ENCODE measurements around the gene GRM4. TPM values are rescaled to one million over a fixed set of nuclear protein-coding genes. Genes with fewer than 3 reads are reported as not detected.

Gene GRM4
- total RNA-seq, 1 donor from 2014 or later, result 0.29 TPM

DNA sequence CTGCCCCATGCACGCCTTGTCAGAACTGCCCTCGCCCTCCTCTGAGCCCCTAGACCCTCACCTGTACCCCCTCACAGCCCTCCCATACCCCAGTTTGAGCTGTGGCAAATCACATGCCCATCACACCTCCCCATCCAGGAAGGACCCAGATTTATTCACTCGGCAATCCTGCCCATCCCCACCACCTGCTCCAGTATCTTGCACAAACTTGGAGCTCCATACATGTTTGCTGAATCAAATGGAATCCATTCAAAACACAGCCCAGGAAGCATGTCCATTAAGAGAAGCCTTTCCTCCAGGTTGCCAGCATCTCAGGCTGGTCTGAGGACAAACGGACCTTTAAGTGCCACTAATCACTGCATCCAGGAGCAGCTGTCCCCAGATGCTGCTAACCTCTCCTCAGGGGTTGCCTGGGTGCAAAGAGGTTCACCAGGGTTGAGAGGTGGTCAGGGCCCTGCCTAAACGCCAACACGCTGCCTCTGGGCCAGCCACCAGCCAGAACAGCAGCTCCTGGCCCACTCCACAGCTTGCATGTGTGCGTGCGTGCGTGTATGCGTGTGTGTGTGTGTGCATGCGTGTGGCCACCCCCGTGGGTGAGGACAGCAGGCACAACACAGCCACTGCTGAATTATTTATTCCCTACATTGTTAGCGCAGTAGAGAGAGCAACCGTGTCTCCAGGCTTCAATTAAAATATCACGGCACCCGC is 31.0 kb downstream of the GRM4 start:
- intact Hi-C loops (cut with DNase I), result no loop called here

DNA sequence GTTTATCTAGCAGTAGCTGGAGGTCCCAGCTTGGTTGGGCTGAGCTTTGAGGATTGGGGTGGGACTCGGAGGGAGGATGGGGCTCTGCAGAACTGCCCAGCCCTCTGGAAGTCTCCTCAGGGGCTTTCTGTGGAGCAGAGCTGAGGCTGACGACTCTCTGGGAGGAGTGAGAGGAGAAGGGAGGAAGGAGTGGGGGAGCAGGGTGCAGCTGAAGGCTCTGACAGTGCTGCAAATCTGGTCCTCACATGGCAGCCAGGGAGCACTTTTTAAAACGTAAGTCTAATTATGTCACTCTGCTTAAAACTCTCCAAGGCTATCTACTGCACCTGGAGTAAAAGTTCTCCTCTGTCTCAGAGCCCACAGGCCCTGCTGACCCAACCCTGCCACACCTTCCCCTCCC is 32.4 kb downstream of the GRM4 start:
- Histone ChIP-seq H3K27ac (no peak overlapping the region), H3K4me3 (no peak overlapping the region), H3K9me3 (no peaks in the 10 kb centered on the region), H3K36me3 (no peaks in the 10 kb centered on the region), H3K27me3 (peaks cover 15% of the 10 kb centered on the region), H3K4me1 (no peaks in the 10 kb centered on the region)
- DNase-seq, result no peak
- intact Hi-C loops (cut with DNase I), result no loop called here
- TF ChIP-seq, protein P1, sequence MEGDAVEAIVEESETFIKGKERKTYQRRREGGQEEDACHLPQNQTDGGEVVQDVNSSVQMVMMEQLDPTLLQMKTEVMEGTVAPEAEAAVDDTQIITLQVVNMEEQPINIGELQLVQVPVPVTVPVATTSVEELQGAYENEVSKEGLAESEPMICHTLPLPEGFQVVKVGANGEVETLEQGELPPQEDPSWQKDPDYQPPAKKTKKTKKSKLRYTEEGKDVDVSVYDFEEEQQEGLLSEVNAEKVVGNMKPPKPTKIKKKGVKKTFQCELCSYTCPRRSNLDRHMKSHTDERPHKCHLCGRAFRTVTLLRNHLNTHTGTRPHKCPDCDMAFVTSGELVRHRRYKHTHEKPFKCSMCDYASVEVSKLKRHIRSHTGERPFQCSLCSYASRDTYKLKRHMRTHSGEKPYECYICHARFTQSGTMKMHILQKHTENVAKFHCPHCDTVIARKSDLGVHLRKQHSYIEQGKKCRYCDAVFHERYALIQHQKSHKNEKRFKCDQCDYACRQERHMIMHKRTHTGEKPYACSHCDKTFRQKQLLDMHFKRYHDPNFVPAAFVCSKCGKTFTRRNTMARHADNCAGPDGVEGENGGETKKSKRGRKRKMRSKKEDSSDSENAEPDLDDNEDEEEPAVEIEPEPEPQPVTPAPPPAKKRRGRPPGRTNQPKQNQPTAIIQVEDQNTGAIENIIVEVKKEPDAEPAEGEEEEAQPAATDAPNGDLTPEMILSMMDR (IDR thresholded peaks at IDR 0.05), result no peak
- no peak for ATAC-seq

More for the DNA sequence above, 31.0 kb downstream of the GRM4 start:
- Histone ChIP-seq H3K27me3 (peaks cover 15% of the 10 kb centered on the region), H3K27ac (no peak overlapping the region), H3K36me3 (no peaks in the 10 kb centered on the region), H3K9me3 (no peaks in the 10 kb centered on the region), H3K4me3 (no peak overlapping the region), H3K4me1 (no peaks in the 10 kb centered on the region)
- DNase-seq (no peak), ATAC-seq (no peak)
- TF ChIP-seq, protein P1 (IDR thresholded peaks at IDR 0.05), result no peak

DNA sequence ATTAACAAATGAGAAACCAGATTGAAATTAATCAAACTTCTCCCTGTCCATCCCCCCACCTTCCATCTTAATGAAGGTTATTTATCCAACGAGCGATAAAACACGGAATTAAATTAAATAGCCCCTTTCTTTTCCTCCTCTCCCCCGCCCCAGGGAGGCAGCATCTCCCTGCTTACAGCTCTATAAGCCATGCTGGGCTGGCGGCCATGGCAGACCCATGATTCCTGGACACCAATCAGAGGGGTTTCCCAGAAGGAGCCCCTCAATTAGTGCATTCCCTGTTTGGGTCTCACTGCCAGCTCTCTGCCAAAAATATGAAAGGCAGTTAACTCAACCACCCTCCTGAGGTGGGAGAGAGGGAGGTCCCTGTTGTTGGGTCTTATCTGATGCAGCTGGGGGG is 33.8 kb downstream of the GRM4 start:
- DNase-seq (no peak), ATAC-seq (no peak)
- no peak overlapping the region for H3K4me3 ChIP-seq
- no peaks in the 10 kb centered on the region for H3K36me3 ChIP-seq
- H3K9me3 ChIP-seq, result no peaks in the 10 kb centered on the region
- no peaks in the 10 kb centered on the region for H3K4me1 ChIP-seq
- H3K27me3 ChIP-seq, result peaks cover 15% of the 10 kb centered on the region
- intact Hi-C loops (cut with DNase I), result no loop called here
- TF ChIP-seq, protein P1 (IDR thresholded peaks at IDR 0.05), result no peak
- H3K27ac ChIP-seq, result no peak overlapping the region

DNA sequence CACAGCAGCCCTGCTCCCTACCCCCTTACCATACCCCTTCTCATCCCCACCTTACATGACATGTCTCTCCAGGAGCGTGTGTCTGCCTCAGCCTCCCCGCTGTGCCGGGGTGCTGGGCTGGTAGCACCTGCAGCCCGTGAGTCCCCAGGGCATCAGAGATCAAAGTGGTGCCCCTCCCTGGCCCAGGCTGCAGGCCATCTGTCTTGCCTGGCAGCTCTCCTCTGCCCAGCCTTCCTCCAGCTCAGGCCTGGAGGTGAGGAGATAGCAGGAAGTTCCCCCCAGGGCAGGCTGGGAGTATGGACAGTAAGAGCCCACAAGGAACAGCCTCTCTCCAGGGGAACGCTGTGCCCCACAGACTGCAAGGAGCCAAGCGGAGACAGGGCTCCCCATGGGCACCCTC is 35.3 kb downstream of the GRM4 start:
- Histone ChIP-seq H3K4me3 (no peak overlapping the region), H3K27ac (no peak overlapping the region), H3K36me3 (no peaks in the 10 kb centered on the region), H3K27me3 (peaks cover 15% of the 10 kb centered on the region), H3K4me1 (no peaks in the 10 kb centered on the region), H3K9me3 (no peaks in the 10 kb centered on the region)
- intact Hi-C loops (cut with DNase I), result no loop called here
- DNase-seq (no peak), ATAC-seq (no peak)
- TF ChIP-seq, protein P1 (IDR thresholded peaks at IDR 0.05), result no peak

DNA sequence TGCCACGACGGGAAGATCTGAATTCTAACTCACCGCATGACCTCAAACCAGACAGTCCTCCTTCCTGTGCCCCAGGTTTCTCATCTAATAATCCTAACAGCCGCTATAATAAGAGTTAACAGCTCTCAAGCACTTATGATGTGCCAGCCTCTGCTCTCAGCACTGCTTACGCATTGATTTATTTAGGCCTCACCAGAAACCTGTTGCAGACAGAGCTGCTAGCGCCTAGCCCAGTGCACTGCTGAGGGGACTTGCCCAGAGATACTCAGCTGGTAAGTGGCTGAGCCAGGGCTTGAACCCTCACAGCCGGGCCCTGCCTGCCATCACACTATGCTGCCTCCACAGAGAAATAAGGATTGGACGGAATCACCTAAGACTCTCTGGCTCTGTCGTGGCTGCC is 37.7 kb downstream of the GRM4 start:
- ATAC-seq (no peak), DNase-seq (no peak)
- intact Hi-C loops (cut with DNase I), result no loop called here
- H3K27ac ChIP-seq, result no peak overlapping the region
- no peaks in the 10 kb centered on the region for H3K36me3 ChIP-seq
- H3K4me3 ChIP-seq, result no peak overlapping the region
- H3K4me1 ChIP-seq, result no peaks in the 10 kb centered on the region
- peaks cover 8% of the 10 kb centered on the region for H3K27me3 ChIP-seq
- no peaks in the 10 kb centered on the region for H3K9me3 ChIP-seq
- TF ChIP-seq, protein P1 (IDR thresholded peaks at IDR 0.05), result no peak

DNA sequence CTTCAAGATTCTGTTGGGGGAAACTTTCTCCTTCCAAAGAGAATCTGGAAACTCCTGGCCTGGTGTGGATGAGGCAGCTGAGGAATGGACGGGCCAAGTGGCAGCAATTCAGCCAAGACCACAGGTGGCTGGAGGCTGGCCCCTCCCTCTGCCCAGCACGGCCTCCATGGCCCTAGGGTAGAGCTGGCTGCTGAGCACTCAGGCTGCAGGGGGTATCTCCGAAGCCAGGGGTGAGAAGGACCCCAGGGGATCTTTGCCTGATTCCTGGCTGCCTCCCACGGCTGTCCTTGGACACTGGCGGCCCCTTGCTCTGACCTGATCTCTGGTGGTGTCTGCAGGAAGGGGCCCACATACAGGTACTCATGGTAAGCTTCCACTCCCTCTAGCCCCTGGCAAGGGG is 39.0 kb downstream of the GRM4 start:
- Histone ChIP-seq H3K36me3 (no peaks in the 10 kb centered on the region), H3K4me3 (no peak overlapping the region), H3K27me3 (no peaks in the 10 kb centered on the region), H3K9me3 (no peaks in the 10 kb centered on the region), H3K27ac (no peak overlapping the region), H3K4me1 (no peaks in the 10 kb centered on the region)
- no peak for ATAC-seq
- no peak for DNase-seq
- intact Hi-C loops (cut with DNase I), result no loop called here
- TF ChIP-seq, protein P1 (IDR thresholded peaks at IDR 0.05), result no peak

Data from upper lobe of right lung (tissue), 1 donor.